ENCODE measurements around the gene TRPT1.

TRPT1 gene

DNA sequence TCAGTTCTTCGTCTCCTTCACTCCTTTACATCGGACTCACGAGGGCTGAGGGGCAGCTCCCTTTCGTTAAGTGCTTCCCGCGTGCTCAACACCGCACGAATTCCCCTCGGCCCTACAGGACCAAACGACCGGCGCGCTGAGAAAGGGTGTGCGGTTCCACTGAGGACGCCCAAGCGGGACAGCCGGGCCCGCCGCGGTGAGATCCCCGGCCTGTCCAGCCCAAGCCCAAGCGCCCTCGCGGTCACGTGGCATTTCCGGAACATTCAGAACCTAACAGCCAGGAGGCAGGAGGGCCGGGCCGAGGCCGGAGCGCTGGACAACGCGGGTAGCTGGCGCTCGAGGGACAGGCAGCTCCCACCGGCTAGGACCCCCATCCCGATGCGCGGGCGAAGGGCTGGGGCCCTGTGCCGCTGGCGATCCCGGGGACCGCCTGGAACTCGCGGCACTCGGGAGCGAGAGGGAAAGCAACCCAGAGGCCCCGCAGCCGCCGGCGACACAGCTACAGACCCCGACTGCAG, 40.8 kb downstream of the TRPT1 start:
- Mint-ChIP-seq H3K4me1 (ENCODE audit: low read depth) (peaks cover 30% of the 10 kb centered on the region), H3K36me3 (ENCODE audit: low read depth) (peaks cover 12% of the 10 kb centered on the region), H3K27ac (peak overlapping the region; percentile 99), H3K27me3 (ENCODE audit: low read depth) (peaks cover 4% of the 10 kb centered on the region), H3K9me3 (no peaks in the 10 kb centered on the region), H3K4me3 (peak overlapping the region; percentile 98)
- DNase-seq (ENCODE audit: low spot score): no peak

GRCh38 chr11:64183890-64184289, 42.1 kb downstream of the TRPT1 start:
- peaks cover 4% of the 10 kb centered on the region for H3K27me3 Mint-ChIP-seq (ENCODE audit: low read depth)
- H3K9me3 Mint-ChIP-seq: no peaks in the 10 kb centered on the region
- DNase-seq (ENCODE audit: low spot score): no peak
- H3K4me3 Mint-ChIP-seq: peak overlapping the region; percentile 47
- peaks cover 26% of the 10 kb centered on the region for H3K4me1 Mint-ChIP-seq (ENCODE audit: low read depth)
- peak overlapping the region; percentile 31 for H3K27ac Mint-ChIP-seq
- peaks cover 7% of the 10 kb centered on the region for H3K36me3 Mint-ChIP-seq (ENCODE audit: low read depth)

GRCh38 chr11:64181506-64182411, 44.2 kb downstream of the TRPT1 start:
- peak; percentile 59 for DNase-seq (ENCODE audit: low spot score)
- Mint-ChIP-seq H3K4me3 (peak overlapping the region; percentile 35), H3K9me3 (no peaks in the 10 kb centered on the region), H3K4me1 (ENCODE audit: low read depth) (peaks cover 35% of the 10 kb centered on the region), H3K36me3 (ENCODE audit: low read depth) (peaks cover 9% of the 10 kb centered on the region), H3K27ac (peak overlapping the region; percentile 60), H3K27me3 (ENCODE audit: low read depth) (peaks cover 4% of the 10 kb centered on the region)

DNA sequence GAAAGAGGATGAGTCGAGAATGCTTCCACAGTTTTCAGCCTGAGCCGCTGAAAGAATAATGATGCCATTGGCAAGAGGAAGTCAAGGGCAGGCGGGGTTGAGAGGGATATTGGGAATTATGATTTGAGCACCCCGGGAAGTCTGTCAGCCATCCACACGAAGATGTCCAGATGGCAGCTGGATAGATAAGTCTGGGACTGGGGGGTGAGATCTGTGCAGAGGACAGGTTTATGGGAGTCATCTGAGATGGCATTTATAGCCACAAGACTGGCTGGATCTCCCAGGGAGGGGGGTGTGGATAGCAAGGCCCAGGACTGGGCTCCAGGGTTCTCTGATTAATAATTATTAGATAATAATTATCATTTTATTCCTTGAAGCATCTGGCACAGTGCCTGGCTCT, 45.1 kb downstream of the TRPT1 start:
- no peak overlapping the region for H3K4me3 Mint-ChIP-seq
- peaks cover 2% of the 10 kb centered on the region for H3K27me3 Mint-ChIP-seq (ENCODE audit: low read depth)
- H3K4me1 Mint-ChIP-seq (ENCODE audit: low read depth): peaks cover 38% of the 10 kb centered on the region
- H3K27ac Mint-ChIP-seq: no peak overlapping the region
- H3K9me3 Mint-ChIP-seq: no peaks in the 10 kb centered on the region
- H3K36me3 Mint-ChIP-seq (ENCODE audit: low read depth): peaks cover 9% of the 10 kb centered on the region
- no peak for DNase-seq (ENCODE audit: low spot score)

DNA sequence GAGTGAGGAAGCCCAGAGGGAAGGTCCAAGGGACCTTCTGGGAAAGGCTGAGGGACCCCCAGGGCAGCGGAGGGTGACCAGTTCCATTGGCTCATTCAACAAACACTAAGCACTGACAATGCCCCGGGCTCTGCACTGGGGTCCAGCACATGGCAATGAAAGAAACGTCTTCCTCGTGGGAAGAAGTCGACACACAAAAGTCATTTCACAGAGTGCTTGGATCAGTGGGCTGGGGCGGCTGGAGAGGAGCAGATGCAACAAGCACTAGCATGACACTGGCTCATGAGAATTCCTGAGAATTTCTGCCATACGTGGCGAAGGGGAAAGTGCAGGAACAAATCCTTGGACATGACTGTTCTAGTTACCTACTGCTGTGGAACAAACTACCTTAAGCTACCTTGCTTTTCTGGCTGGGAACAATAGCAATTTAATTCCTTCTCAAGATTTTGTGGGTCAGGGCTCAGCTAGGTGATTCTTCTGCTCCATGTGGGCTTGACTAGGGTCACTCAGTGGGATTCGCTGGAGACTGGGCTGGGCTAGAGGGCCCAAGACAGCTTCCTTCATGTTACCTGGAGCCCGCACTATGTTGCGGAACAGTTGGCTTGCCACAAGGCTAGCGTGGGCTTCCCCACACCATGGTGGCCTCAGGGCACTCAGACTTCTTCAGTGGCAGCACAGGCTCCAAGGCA, 46.9 kb downstream of the TRPT1 start:
- H3K4me1 Mint-ChIP-seq (ENCODE audit: low read depth): peaks cover 36% of the 10 kb centered on the region
- H3K4me3 Mint-ChIP-seq: no peak overlapping the region
- H3K36me3 Mint-ChIP-seq (ENCODE audit: low read depth): peaks cover 9% of the 10 kb centered on the region
- no peak for DNase-seq (ENCODE audit: low spot score)
- H3K9me3 Mint-ChIP-seq: no peaks in the 10 kb centered on the region
- no peak overlapping the region for H3K27ac Mint-ChIP-seq
- H3K27me3 Mint-ChIP-seq (ENCODE audit: low read depth): no peaks in the 10 kb centered on the region

GRCh38 chr11:64178203-64178602, 47.8 kb downstream of the TRPT1 start:
- Mint-ChIP-seq H3K36me3 (ENCODE audit: low read depth) (peaks cover 13% of the 10 kb centered on the region), H3K27ac (no peak overlapping the region), H3K4me1 (ENCODE audit: low read depth) (peaks cover 28% of the 10 kb centered on the region), H3K4me3 (no peak overlapping the region), H3K9me3 (no peaks in the 10 kb centered on the region), H3K27me3 (ENCODE audit: low read depth) (no peaks in the 10 kb centered on the region)
- DNase-seq (ENCODE audit: low spot score): no peak

- peak overlapping the region; percentile 60 for H3K27ac Mint-ChIP-seq
- H3K9me3 Mint-ChIP-seq: no peaks in the 10 kb centered on the region
- DNase-seq (ENCODE audit: low spot score): no peak
- no peak overlapping the region for H3K4me3 Mint-ChIP-seq
- peaks cover 25% of the 10 kb centered on the region for H3K4me1 Mint-ChIP-seq (ENCODE audit: low read depth)
- H3K27me3 Mint-ChIP-seq (ENCODE audit: low read depth): no peaks in the 10 kb centered on the region
- peaks cover 11% of the 10 kb centered on the region for H3K36me3 Mint-ChIP-seq (ENCODE audit: low read depth)
Observed at GRCh38 chr11:64176751-64177150, 49.2 kb downstream of the TRPT1 start.

Data from T-helper 2 cell treated with Interferon-gamma antibody and Interleukin-4, amounts not matched to agents 5 μg/mL and 100 μg/mL, for 36 hours (primary cell).